ENCODE data around the gene PHF1.

DNA sequence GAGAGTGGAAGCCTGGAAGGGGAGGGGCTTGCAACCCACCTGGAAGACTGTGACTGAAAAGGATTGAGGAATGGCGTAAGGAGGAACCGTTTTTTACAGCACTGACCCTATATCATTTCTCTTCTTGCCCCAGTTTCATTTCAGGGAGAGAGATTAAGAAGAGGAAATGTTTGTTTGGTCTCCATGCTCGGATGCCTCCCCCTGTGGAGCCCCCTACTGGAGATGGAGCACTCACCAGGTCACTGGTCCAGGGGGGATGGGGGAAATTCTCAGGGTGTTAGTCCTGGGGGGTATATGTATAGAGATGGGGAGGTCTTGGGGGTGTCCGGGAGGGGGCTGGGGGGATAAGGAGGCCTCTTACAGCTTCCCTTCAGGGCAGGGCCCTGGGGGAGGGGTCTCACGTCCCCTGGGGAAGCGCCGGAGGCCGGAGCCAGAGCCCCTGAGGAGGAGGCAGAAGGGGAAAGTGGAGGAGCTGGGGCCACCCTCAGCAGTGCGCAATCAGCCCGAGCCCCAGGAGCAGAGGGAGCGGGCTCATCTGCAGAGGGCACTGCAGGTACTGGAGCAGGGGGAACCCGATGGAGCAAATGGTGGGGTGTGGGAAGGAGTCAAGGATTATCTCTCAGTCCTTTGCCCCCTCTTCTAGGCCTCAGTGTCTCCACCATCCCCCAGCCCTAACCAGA is 3.9 kb downstream of the PHF1 start:
- TF ChIP-seq, protein P1, sequence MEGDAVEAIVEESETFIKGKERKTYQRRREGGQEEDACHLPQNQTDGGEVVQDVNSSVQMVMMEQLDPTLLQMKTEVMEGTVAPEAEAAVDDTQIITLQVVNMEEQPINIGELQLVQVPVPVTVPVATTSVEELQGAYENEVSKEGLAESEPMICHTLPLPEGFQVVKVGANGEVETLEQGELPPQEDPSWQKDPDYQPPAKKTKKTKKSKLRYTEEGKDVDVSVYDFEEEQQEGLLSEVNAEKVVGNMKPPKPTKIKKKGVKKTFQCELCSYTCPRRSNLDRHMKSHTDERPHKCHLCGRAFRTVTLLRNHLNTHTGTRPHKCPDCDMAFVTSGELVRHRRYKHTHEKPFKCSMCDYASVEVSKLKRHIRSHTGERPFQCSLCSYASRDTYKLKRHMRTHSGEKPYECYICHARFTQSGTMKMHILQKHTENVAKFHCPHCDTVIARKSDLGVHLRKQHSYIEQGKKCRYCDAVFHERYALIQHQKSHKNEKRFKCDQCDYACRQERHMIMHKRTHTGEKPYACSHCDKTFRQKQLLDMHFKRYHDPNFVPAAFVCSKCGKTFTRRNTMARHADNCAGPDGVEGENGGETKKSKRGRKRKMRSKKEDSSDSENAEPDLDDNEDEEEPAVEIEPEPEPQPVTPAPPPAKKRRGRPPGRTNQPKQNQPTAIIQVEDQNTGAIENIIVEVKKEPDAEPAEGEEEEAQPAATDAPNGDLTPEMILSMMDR (IDR thresholded peaks at IDR 0.05; ENCODE audit: low read depth, low read length, poor library complexity, severe bottlenecking), result peak; percentile 88
- TF ChIP-seq EZH2phosphoT487 (IDR thresholded peaks at IDR 0.05; ENCODE audit: borderline replicate concordance, low read length), result no peak
